Germinal center (tissue), 1 donor: ENCODE measurements around the gene TMEM147.

ENCODE experiments used
- DNase-seq: peaks from one replicate; pipeline ENCODE4 v3.0.0; 2012; ENCODE audit warnings: mixed read lengths, low spot score

Gene TMEM147

DNA sequence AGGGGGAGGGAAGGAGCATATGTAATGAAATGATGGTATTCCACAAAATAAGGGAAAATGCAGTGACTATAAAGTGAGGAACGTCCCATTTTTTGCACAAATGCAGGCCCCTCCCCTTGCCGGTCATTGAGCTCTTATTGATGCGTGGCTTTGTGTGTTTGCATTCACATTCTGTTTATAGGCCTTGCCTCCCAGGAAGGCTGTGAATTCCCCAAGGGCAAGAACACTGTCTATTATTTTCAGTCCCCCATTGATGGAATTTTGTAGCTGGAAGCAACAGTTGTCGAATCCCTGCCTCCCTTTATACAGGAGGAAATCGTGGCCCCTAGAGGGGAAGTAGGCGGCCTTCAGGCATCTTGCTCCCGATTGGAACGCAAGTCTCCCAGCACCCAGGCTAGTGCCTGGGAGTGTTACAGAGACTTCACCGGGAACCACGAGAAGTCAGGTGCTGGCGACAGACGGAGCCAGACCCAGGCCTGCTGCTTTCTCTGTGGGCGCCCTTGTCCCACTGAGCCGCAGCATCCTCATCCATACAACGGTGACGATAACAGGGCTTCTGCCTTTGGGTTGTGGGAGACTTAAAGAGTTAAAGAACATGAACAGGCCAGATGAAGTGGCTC is 24.2 kb upstream of the TMEM147 start:
- DNase-seq = no peak

DNA sequence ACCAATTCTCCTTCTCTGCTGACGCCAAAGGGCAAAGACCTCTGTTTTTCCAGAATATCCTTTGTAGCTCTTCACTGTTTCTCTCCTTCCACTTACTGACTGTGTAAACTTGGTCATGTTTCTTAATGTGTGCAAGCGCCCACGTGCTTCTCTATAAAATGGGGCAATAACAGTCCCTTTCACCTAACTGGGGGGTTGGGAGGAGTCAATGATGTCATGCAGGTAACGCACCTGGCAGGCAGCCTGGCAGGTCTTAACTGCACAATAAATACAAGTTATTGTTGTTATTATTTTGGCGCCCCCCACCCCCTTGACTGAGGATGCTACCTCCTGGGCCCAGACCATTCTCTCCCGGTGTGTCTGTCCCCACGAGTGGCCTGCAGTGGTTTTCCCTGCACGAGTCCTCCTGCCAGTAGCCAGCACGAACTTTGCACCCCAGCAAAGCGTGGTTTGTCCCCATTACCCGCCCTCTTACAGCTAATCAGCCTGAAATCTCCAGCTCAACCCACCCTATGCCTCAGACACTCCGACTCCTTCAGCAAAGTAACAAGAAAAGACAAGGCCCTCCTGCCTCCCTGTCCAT is 22.6 kb upstream of the TMEM147 start:
- DNase-seq = no peak

DNA sequence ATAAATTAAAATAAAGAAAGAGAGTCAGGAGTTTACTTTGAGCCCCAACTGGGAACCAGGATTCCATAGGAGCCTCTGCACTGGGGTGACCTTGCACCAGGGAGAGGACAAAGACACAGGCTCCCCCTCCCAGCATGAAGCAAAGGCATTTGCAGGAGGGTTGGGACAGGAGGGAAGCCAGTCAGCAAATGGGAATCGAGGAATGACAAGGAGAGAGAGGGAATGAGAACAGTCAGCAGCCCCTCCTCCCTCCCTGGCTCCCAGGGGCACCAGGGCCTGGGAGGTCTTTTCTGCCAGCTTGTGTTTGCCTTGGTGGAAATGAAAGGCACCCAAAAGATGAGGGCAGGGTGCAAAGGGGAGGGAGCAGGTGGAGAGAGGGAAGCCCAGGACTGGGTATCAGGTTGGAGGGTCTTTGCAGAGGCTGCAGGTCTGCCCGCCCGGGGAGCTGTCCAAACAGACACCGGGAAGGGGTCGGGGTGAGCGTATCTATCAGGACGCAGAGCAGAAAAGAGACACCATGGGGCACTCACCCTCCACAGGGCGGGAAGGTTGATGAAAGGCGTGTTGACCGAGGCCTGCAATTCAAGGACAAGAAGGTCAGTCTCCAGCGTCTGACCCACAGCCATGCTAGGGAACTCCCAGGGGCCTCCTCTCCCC is 21.1 kb upstream of the TMEM147 start:
- no peak for DNase-seq

DNA sequence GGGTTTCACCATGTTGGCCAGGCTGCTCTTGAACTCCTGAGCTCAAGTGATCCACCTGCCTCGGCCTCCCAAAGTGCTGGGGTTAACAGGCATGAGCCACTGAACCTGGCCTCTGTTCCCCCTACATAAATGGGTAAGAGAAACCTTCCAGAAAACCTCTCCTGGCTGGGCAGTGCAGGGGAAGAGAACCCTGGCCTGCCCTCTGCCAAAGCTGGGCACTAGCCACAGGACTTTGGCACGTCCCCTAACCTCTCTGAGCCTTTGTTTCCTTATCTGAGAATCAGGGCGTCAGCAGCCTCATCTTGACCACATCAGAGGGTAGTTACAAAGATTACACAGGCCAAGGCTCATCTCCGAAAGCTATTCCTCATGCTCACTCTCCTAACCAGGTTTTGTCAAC is 19.6 kb upstream of the TMEM147 start:
- DNase-seq = no peak

DNA sequence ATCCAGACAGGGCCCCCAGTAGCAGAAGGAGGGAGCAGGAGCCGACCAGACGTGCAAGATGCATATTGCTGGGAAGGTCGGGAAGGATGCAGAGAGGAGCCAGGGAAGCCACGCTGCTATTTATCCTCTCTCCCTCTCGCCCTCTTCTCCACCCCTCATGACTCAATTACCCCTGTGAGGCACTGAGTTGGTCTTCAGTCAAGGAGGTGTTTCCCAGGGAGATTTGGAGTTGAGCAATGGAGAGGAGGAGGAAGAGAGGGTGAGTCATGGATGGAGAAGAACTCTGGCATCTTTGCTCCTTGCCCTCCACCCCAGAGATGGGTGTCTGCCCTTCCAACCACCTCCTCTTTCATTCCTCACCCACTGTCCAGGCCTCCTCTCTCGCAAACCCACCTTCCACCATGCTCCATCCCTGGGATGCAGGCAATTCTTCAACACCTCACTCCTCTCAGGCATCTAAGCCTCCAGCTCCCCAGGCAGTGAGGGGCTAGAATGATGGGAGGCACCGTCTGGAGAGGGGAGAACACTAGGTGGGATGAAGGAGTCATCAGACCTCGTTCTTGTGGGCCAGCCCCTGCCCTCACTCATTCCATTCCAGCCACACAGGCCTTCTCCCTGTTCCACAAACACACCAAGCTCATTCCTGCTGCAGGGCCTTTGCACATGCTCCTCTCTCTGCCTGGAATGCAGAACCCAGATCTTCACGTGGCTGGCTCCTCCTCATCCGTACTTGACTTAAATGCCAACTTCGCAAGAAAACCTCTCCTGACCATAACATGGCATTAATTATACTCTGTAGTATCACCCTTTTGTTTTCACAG is 17.0 kb upstream of the TMEM147 start, which contains the start of gene SBSN:
Gene SBSN, minus strand, starts transcription at position 94 of the 821 bp plus-strand sequence. Its CDS starts 30 bp downstream, at position 64.
- DNase-seq = no peak

DNA sequence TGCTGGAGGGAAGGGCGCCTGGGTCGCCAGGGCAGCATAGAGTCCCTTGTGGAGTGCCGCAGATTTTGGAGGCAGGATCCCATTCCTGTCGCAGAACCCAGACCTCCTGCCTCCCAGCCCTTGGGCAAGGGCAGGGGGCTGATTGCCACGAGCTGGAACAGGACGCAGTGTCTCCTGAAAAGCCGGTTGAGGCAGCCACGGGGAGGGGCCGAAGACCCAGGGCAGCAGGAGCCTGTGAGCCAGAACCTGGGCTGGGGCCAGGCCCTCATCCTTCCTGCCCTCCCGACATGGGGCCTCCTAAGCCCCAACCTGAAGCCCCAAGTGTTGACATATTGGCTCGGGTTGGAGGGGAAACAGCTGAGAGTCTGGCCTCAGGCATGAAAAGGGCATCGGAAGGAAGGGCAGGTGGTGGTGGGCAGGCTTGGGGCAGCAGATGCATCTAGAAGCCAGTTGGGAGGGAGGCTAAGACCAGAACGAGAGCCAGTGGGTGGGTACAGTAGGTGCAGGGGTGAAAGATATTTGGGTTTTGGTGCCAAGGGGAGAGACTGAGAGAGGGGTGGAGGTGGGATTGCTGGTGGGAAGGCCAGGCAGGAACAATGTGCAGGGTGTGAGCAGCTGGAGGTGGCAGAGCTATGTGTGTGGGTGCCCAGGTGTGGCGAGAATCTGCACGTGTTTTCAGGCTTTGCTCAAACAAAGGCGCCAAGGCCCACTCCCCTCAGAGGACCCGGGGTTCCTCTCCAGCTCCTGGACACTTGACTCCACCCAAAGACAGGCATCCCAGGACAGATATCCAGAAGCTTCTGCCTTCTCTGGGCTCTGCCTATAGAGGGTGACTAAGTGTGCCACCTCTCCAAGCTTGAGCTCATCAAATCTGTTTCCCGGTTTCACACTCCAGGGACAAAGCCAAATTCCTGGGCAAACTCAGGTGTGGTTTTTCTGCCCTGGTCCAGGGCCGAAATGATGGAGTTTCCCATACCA is 15.9 kb upstream of the TMEM147 start:
- DNase-seq = no peak

DNA sequence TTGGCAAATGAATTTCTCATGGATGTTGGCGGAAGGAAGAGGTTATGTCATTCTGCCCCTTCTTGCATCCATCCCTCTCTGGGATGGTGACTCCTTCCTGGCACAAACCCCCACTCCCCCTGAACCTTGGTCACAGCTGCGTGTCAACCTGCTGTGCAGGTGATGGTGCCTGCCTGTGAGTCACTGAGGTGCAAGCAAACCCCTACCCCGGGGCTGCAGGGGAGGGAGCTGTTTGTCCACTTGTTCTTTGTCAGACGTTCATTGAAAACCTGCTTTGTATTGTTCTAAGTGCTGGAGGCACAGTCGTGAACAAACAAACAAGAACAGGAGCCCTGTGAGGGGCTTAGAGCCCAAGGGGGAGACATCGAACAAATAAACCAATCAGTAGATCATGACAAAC is 14.1 kb upstream of the TMEM147 start:
- no peak for DNase-seq

DNA sequence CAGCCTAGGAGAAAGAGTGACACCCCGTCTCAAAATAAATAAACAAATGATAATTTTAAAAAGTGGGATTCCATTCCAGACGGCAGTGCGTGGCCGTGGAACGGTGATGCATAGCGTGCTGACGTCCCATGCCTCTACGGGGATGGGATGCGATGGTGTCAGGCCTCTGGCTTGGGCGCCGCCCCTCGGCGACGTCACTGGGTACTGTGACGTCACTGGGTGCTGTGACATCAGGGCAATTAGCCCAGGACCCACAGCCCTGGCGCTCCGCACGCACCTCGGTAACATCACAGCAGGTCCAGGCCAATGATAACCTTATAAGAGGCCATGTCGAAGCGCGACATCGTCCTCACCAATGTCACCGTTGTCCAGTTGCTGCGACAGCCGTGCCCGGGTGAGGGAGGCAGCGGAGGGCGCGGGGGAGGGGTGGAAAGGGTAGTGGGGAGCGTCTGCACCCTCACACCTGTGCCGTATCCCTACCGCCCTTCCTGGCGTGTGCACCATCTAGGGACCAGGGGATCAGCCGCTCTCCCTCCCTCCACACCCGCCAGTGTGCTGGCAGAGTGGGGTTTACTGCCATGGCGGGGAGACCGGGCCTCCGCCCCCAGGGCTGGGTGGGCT is 12.1 kb upstream of the TMEM147 start, which contains the start of gene GAPDHS:
Gene GAPDHS, plus strand, starts transcription at position 256 of the 621 bp plus-strand sequence. Its CDS starts 72 bp downstream, at position 328.
- DNase-seq = no peak

DNA sequence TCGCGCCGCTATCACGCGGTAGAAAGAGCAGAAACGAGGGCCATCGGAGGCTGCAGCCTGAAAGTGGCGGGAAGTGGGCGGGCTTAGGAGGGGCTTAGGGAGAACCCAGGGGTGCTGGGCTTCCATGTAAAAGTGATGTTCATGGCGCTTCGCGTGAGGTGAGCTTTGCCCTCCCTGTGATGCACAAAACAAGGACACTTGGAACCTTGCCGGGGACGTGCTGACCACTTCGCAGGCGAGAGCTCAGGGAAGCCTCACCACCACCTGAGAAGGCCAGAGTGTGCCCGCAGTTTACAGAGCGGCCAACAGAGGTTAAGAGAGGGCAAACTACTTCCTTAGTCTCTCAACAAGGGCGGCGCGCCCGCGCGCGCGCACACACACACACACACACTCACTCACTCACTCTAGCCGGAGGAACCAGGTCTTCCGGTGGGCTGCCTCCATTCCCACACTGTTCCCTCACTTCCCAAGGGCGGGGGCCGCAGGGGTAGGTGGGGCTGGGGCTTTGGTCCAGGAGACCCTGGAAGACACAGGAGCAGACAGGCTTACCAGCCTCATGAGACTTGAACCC is 11.5 kb upstream of the TMEM147 start:
- DNase-seq = peak; percentile 29

DNA sequence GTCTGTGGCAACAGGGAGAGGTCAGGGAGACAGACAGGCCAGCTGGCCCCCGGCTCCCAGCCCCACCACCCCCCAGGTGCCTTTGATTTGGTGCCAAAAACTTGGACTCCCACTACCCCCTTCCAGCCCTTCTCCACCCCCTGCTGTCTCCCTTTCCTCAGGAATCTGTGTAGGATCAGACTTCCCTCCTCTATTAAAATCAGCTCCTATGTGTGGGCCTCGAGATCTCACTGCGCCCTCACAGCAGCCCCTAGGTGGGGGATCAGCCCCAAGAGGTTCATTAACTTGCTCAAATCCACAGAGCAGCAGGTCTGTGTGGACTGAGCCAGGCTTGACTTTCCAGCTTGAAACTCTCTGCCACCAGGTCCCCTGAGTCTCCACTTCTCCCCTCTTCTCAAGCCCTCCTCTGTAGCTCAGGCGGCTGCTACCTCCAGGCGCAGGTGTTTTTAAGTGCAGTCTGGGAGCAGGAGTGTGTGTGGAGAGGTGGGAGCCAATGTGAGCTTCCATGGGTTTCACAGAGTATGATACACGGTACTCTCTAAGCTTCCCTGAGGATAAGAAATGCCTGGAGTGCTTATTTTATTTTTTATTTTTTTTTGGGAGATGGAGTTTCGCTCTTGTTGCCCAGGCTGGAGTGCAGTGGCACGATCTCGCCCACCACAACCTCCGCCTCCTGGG is 10.5 kb upstream of the TMEM147 start:
- DNase-seq = no peak

DNA sequence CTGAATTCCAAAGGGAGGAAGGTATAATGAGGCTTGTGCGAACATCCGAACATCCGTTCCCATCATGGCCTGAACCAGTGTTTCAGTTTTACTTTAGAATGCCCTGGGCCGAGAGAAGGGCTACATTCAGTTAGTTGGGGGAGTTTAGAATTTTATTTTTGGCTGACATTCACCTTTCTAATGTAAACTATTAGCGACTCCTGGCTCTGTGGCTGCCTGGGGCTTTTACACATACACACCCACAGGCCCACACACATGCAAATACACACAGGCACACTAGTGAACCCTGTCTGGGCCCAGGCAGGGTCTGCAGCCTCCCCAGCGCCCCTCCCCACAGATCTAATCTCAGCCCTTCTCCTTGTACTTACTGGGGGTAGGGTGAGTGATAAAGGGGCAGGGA is 6.1 kb upstream of the TMEM147 start:
- DNase-seq = no peak

DNA sequence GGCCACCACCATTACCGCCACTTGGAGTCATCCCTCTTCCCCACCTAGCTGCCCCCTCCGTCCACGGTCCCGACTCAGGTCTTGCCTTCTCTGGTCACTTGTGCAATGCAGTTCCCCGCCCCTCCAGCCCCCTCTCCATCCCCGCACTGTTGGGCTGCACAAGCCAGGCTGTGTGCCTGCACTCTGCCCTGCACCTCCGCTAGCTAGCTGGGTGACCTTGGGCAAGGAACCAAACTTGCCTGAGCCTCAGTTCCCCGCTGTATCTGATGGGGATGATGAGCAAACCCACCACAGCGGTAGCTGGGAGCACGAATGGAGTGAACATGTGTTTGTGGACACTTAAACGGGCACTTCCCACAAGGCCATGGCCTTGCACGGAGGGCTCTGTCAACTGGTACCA is 5.6 kb upstream of the TMEM147 start:
- no peak for DNase-seq

DNA sequence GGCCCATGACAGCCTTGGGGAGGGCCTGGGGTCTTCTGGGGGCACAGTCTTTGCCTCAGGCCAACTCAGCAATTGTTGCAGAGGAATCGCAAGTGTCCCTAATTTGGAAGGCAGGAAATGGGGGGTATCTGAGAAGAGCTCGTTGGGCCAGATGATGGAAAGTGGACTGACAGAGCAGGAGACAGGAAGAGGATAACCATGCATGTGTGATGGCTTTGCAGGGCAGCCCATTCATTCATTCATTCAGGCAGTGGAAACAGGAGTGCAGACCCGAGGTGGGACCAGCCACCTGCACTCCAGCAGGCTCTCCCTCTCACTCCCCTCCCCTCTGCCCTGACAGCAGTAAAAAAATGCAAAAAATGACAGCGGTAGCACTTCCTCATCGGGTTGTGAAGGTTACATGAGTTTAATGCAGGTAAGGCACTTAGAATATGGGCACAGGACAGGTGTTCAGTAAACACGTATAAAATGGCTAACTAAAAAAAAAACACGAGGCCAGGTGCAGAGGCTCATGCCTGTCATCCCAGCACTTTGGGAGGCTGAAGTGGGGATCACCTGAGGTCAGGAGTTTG is 5.0 kb upstream of the TMEM147 start:
- DNase-seq = peak; percentile 41

DNA sequence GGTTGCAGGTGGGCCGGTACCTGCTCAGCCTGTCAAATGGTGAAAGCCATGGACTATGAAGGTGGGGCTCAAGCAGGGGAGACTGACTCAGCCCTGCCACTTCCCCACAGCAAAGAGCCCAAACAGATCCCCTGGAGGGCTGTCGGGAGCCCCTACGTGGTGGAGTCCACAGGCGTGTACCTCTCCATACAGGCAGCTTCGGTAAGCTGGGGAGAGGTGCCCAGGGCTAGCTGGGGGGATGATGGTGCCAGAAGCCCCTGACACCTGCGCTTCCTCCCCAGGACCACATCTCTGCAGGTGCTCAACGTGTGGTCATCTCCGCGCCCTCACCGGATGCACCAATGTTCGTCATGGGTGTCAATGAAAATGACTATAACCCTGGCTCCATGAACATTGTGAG is 3.2 kb upstream of the TMEM147 start:
- DNase-seq = no peak

DNA sequence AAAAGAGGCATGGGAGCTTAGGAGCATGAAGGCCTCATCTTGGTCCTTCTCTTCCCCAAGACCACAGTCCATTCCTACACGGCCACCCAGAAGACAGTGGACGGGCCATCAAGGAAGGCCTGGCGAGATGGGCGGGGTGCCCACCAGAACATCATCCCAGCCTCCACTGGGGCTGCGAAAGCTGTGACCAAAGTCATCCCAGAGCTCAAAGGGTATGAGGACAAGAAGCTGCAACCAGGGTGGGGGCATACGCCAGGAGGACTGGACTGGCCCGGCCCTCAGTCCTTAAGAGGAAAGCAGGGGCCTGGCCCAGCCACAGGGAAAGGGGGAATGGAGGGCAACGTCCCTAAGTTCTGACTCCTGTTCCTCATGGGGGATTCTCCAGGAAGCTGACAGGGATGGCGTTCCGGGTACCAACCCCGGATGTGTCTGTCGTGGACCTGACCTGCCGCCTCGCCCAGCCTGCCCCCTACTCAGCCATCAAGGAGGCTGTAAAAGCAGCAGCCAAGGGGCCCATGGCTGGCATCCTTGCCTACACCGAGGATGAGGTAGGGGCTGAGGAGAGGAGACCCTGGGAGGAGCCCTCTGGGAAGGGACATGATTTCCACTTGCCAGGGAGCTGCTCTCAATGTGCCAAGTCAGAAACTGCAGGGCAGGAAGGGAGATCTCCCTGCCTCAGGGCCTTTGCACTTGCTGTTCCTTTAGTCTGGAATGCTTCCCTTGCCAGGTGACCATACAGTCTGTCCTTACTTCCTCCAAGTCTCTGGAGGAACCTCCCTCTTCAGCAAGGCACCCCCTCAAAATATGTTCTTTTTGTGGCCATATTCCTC is 1.9 kb upstream of the TMEM147 start:
- no peak for DNase-seq

DNA sequence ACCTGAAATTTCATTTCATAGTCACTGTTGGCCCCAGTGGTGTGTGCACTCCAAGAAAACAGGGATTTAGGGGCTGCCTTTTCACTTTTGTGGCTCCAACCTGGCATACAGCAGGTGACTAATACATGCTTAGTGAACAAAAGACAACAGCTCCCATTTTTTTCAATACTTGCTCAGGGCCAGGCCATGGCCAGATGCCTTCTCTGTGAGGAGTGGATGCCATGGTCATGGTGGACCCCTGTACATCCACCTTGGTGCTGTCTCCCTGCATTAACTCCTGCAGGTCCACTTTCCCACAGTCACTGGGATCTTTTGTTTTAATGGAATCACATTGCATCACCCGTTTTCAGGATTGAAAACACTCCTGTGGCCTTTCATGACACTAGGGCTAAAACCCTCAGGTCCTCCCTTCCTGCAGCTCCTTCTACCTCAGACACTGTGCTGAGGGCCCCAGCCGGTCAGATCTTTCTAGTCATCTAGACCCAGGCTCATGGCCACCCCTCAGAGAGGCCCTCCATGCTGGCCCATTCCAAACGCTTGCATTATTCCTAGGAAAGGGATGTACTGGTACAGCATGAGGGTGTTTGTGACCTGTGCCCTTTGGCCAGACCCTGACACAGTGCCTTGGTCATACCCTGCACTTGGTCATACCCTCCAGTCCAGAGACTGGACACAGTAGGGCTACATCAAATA is 1.2 kb upstream of the TMEM147 start:
- DNase-seq = no peak

DNA sequence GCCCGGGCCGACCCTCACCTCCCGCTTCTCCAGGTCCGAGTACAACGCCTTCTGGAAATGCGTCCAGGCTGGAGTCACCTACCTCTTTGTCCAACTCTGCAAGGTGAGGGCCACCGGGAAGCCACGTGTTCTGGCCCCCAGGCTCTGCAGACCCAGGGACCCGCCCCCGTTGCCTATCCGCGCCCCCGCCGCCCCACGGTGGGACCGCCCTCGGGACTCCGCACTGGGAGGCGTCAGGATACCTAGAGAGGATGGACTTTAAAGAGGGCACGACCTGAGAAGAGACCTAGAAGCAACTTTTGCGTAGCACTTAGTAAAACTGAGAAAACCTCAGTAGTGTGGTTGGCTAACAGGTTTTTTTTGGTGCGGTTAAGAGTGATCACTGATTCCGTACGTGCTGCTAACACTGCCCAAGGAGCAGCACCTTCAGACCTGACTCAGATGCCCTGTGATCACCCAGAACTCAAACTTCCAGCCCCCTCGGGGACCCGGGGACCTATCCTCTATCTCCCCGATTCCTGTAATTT is 492 bp downstream of the TMEM147 start:
- DNase-seq = peak; percentile 57

DNA sequence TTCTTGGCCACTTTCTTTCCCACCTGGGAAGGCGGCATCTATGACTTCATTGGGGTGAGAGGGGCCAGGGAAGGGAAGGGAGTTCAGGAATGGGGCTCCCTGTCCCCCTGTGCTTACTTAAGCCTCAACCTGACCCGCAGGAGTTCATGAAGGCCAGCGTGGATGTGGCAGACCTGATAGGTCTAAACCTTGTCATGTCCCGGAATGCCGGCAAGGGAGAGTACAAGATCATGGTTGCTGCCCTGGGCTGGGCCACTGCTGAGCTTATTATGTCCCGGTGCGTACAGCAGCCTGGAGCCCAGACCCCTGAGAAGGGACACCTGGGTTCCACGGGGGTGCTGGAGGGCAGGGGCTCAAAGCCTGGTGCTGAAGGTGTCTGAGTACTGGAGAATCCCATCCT is 1.1 kb downstream of the TMEM147 start:
- no peak for DNase-seq
